Upper lobe of left lung (tissue), 6 donors: ENCODE results near the gene LTA4H. TPM values are rescaled to one million over a fixed set of nuclear protein-coding genes. Genes with fewer than 3 reads are reported as not detected.

Experiments used
- ATAC-seq, 2 donors: fragments of 200-7000 bp; cut with Tn5 transposase; one replicate each; pipeline ENCODE4 v1.9.1; 2022; ENCODE audit warnings: mild to moderate bottlenecking in 2 of 2, moderate library complexity in 2 of 2; ENCODE audit not compliant: low FRiP score in 2 of 2
- DNase-seq, 2 donors: peaks; one replicate each; pipeline ENCODE4 v3.0.0-alpha.2; 2019 to 2020
- H3K27ac ChIP-seq, 4 donors: fragments of 200-600 bp; sonication (generic); one replicate each; pipeline ENCODE4 v1.5.1; 2016 to 2019
- H3K27me3 ChIP-seq, 4 donors: fragments of 200-600 bp; sonication (generic); one replicate each; pipeline ENCODE4 v1.5.1; 2017 to 2019
- H3K36me3 ChIP-seq, 4 donors: fragments of 200-600 bp; sonication (generic); one replicate each; pipeline ENCODE4 v1.5.1; 2016 to 2019
- H3K4me1 ChIP-seq, 4 donors: fragments of 200-600 bp; sonication (generic); one replicate each; pipeline ENCODE4 v1.5.1; 2018 to 2019
- H3K4me3 ChIP-seq, 4 donors: fragments of 200-600 bp; sonication (generic); one replicate each; pipeline ENCODE4 v1.5.1; 2017 to 2019; ENCODE audit warnings: mild to moderate bottlenecking in 2 of 4, moderate library complexity in 1 of 4
- H3K9me3 ChIP-seq, 4 donors: fragments of 200-600 bp; sonication (generic); one replicate each; pipeline ENCODE4 v1.5.1; 2018 to 2019
- EP300 ChIP-seq, 4 donors: sonication (generic); formaldehyde crosslinking; IDR thresholded peaks; one replicate each; pipeline ENCODE4 v1.5.1; 2017; ENCODE audit warnings: antibody characterized with exemption in 4 of 4, control low read depth in 2 of 4
- POLR2A ChIP-seq, 4 donors: fragments of 450-650 bp; IDR thresholded peaks; one replicate each; pipeline ENCODE4 v1.5.1; 2016 to 2017; ENCODE audit warnings: antibody characterized with exemption in 4 of 4, mild to moderate bottlenecking in 2 of 4
- POLR2AphosphoS5 ChIP-seq, 2 donors: sonication (generic); formaldehyde crosslinking; IDR thresholded peaks; one replicate each; pipeline ENCODE4 v1.5.1; 2017; ENCODE audit warnings: antibody characterized with exemption in 2 of 2
- WGBS, 2 donors: methylation state at CpG; one replicate each; pipeline ENCODE4 v1.1.5; 2017 to 2018; 5-methylcytosine and 5-hydroxymethylcytosine counted together
- total RNA-seq, 6 donors: library from RNA; depleted of rRNA in 4 of 6; stranded (reverse); fragments of >200 nt in 4 of 6; gene quantifications; one replicate each; pipeline versions ENCODE4 v1.1.0 to v1.2.1, GENCODE V29; 2016 to 2021
- TF ChIP-seq, protein P1 (sequence below), 6 experiments: fragments of 450-650 bp in 4 of 6; fragments of 200-600 bp in 2 of 6; sonication (generic) in 2 of 6; IDR thresholded peaks; one replicate each; pipeline ENCODE4 v1.5.1; 2016 to 2019; ENCODE audit warnings: antibody characterized with exemption in 6 of 6
- donor health status: DM: no; HTN: no; CAD: no; lungs with moderate emphysema.
- donor health status: DM: no; HTN: yes; CAD: no; lungs with severe emphysema.

LTA4H gene
- total RNA-seq, 6 donors from 2014 or later = 110 to 314 (median 254) TPM

DNA sequence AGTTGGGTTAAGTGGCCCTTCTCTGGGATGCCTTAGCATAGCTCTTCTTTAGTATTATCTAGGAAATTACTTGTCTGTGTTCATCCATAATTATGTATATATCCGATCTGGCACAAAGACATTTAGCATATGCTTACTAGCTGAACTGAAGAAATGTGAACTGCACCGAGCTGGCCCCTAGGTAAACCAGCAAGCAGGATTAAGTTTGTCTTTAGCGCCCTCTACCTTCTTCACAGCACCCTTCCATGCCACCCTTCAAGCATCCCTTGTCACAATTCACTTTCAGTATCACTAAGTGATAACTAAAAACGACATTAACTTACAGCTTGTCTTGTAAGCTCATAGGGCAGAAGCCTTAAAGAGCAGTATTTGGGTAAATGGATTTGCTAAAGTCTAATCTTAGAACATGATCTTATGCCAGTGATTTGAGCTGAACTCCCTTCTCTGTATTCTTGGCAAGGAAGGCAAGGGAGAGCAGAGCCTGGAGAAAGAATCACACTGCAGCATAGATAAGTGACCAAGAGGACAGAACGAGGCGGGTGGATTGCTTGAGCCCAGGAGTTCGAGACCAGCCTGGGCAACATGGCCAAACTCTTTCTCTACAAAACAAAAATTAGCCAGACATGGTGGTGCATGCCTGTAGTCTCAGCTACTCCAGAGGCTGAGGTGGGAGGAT is 36.6 kb downstream of the LTA4H start:
- peak overlapping the region in 2 of 4 donors; percentile 1 to 30 for H3K27ac ChIP-seq
- H3K9me3 ChIP-seq = no peaks in the 10 kb centered on the region
- DNase-seq (peak in 1 of 2 donors; percentile 62), ATAC-seq (peak; percentile 76 to 84)
- TF ChIP-seq, protein P1, sequence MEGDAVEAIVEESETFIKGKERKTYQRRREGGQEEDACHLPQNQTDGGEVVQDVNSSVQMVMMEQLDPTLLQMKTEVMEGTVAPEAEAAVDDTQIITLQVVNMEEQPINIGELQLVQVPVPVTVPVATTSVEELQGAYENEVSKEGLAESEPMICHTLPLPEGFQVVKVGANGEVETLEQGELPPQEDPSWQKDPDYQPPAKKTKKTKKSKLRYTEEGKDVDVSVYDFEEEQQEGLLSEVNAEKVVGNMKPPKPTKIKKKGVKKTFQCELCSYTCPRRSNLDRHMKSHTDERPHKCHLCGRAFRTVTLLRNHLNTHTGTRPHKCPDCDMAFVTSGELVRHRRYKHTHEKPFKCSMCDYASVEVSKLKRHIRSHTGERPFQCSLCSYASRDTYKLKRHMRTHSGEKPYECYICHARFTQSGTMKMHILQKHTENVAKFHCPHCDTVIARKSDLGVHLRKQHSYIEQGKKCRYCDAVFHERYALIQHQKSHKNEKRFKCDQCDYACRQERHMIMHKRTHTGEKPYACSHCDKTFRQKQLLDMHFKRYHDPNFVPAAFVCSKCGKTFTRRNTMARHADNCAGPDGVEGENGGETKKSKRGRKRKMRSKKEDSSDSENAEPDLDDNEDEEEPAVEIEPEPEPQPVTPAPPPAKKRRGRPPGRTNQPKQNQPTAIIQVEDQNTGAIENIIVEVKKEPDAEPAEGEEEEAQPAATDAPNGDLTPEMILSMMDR (IDR thresholded peaks at IDR 0.05) = peak; percentile 47 to 80 (median 64)
- TF ChIP-seq POLR2AphosphoS5 (IDR thresholded peaks at IDR 0.05) = no peak
- no peak overlapping the region for H3K4me3 ChIP-seq
- H3K27me3 ChIP-seq = no peaks in the 10 kb centered on the region
- H3K4me1 ChIP-seq = peaks cover 11 to 21% (median 18%) of the 10 kb centered on the region in 4 donors
- peaks cover 11 to 39% (median 30%) of the 10 kb centered on the region in 4 donors for H3K36me3 ChIP-seq
- WGBS, 2 donors = 30 to 33% methylated on average over 7 of the region's 7 CpGs

DNA sequence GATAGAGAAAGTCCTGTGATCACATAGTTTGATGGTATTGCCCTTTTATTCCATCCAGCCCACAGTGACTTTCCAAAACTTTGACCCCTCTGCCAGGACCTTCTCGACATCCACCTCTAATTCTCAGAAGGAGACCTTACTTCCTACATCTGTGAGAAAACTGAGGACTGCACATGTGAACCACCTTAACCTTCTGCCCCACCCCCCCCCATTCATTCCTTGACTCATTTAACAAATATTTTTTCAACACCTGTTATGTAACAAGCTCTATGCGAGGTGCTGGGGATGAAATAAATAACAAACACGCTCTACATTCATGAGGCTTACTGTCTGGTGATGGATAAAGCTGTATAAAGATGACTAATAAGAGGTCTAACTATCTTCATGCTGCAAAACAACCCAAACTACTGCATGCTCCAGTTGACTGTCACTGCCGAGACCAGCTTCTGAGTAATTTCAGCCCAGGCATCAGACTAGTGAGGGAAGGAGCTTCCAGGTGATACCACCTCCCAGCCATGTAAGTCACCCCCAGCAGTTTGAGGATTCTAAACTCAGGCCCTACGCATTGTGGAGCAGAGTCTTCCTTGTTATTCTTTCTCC is 37.4 kb downstream of the LTA4H start:
- Histone ChIP-seq H3K4me3 (no peak overlapping the region), H3K4me1 (peaks cover 11 to 21% (median 18%) of the 10 kb centered on the region in 4 donors), H3K9me3 (no peaks in the 10 kb centered on the region), H3K27ac (peak overlapping the region in 3 of 4 donors; percentile 1 to 40 (median 30)), H3K27me3 (no peaks in the 10 kb centered on the region), H3K36me3 (peaks cover 11 to 32% (median 24%) of the 10 kb centered on the region in 4 donors)
- DNase-seq = no peak
- no peak for TF ChIP-seq POLR2AphosphoS5 (IDR thresholded peaks at IDR 0.05)
- TF ChIP-seq, protein P1 (IDR thresholded peaks at IDR 0.05) = no peak
- no peak for TF ChIP-seq EP300 (IDR thresholded peaks at IDR 0.05)
- no peak for TF ChIP-seq POLR2A (IDR thresholded peaks at IDR 0.05)
- 72 to 82% methylated on average over 5 of the region's 5 CpGs for WGBS, 2 donors
- no peak for ATAC-seq

DNA sequence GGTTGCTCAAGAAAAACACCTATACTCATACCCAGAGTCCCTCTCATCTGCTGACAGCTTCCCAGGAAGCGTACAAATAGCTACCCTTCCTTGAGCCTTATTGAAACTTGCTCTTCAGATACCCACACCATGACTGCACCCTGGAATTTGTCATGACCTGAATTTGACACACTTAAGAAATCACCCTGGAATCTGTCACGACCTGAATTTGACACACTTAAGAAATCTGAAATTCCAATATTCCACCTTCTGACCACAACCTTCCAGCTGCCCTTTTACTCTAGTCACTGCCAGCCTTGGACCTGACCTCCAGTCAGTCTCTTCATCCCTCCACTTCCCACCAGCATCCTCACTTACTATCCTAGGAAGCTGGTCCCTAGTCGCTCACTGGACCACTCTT is 38.1 kb downstream of the LTA4H start:
- DNase-seq = no peak
- TF ChIP-seq, protein P1 (IDR thresholded peaks at IDR 0.05) = no peak
- H3K9me3 ChIP-seq = no peaks in the 10 kb centered on the region
- H3K4me3 ChIP-seq = no peak overlapping the region
- H3K36me3 ChIP-seq = peaks cover 9 to 25% (median 18%) of the 10 kb centered on the region in 4 donors
- H3K27ac ChIP-seq = peak overlapping the region in 2 of 4 donors; percentile 1 to 40
- ATAC-seq = no peak
- no peaks in the 10 kb centered on the region for H3K27me3 ChIP-seq
- 83 to 84% methylated on average over 3 of the region's 3 CpGs for WGBS, 2 donors
- peaks cover 11 to 21% (median 18%) of the 10 kb centered on the region in 4 donors for H3K4me1 ChIP-seq

DNA sequence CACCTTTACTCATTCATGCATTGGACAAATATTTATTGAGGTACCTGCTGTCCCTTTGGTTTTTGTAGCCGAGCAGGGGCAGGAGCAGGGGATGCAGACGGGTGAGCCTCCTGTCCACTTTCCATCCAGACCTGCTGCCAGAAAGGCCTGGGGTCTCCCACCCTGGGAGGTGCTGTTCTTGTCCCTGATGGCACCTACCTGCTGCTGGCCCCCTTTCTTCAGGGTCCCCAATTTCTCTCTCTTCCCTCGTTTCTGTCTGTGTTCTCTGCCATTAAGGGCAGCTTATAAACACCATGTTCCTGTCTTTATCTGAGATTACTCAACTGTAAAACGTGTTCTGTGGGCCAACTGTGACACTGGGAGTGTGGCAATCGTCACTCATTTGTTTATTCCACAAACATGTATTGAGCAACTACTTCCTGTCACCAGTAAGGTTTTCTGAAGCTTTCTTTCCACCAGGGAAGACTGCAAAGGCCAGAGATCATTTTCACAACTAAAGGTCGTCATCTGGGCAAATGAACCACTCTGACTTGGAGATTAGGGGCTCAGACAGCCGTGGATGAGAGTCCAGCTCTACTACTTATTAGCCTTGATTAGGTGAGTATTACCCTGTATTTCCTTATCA is 39.2 kb downstream of the LTA4H start, which contains the start of gene HAL:
Gene HAL, minus strand, starts transcription at position 311 of the 625 bp plus-strand sequence. CDS start 434 bp downstream, outside the sequence.
- Histone ChIP-seq H3K9me3 (no peaks in the 10 kb centered on the region), H3K27ac (peak within 1 kb of the TSS; percentile 51 to 79 (median 66)), H3K4me3 (peak within 1 kb of the TSS in 1 of 4 donors; percentile 14), H3K4me1 (peaks cover 11 to 21% (median 18%) of the 10 kb centered on the region in 4 donors), H3K27me3 (no peaks in the 10 kb centered on the region), H3K36me3 (peaks cover 5 to 17% (median 10%) of the 10 kb centered on the region in 4 donors)
- ATAC-seq (peak; percentile 63 to 64), DNase-seq (peak in 1 of 2 donors; percentile 69)
- TF ChIP-seq, protein P1 (IDR thresholded peaks at IDR 0.05) = no peak
- peak; percentile 50 to 85 for TF ChIP-seq POLR2AphosphoS5 (IDR thresholded peaks at IDR 0.05)
- no peak for TF ChIP-seq POLR2A (IDR thresholded peaks at IDR 0.05)
- TF ChIP-seq EP300 (IDR thresholded peaks at IDR 0.05) = peak in 1 of 4 donors; percentile 60
- WGBS, 2 donors = 38 to 45% methylated on average over 6 to 7 of the region's 7 CpGs
